WTC11 (cell line): ENCODE results near the gene HOMER1. TPM values are rescaled to one million over a fixed set of nuclear protein-coding genes. Genes with fewer than 3 reads are reported as not detected.

Experiments
- ATAC-seq: fragments of 200-7000 bp; cut with Tn5 transposase; 2 replicates; pipeline ENCODE4 v1.10.0; 2021; ENCODE audit warnings: mild to moderate bottlenecking, moderate library complexity
- CTCF ChIA-PET: fragments of 300-600 bp; sonication (Branson Sonifier 250); formaldehyde crosslinking; loops from one replicate; lab custom pipeline; 2021; ENCODE audit warnings: antibody characterized with exemption; lab: Charles Lee
- POLR2A ChIA-PET: fragments of 350-600 bp; sonication (Branson Sonifier 250); formaldehyde crosslinking; loops from one replicate; lab custom pipeline; 2021; ENCODE audit warnings: antibody characterized with exemption; lab: Charles Lee
- DNase-seq: peaks from one replicate; pipeline ENCODE4 v3.0.0; 2021; ENCODE audit warnings: low spot score
- H3K27ac Mint-ChIP-seq: 2 replicates; pipeline ENCODE4 v1.8.0; 2021; ENCODE audit warnings: mixed read lengths
- H3K27me3 Mint-ChIP-seq: 2 replicates; pipeline ENCODE4 v1.8.0; 2021; ENCODE audit warnings: low read depth, mild to moderate bottlenecking, moderate library complexity, mixed read lengths
- H3K36me3 Mint-ChIP-seq: 2 replicates; pipeline ENCODE4 v1.8.0; 2021; ENCODE audit warnings: mixed read lengths
- H3K4me1 Mint-ChIP-seq: 2 replicates; pipeline ENCODE4 v1.8.0; 2022; ENCODE audit warnings: mixed read lengths
- H3K4me3 Mint-ChIP-seq: 2 replicates; pipeline ENCODE4 v1.8.0; 2021; ENCODE audit warnings: mild to moderate bottlenecking, moderate library complexity, mixed read lengths
- H3K9me3 Mint-ChIP-seq: 2 replicates; pipeline ENCODE4 v1.8.0; 2021; ENCODE audit warnings: mixed read lengths
- CREM ChIP-seq: sonication (generic); formaldehyde crosslinking; IDR thresholded peaks from 2 replicates; pipeline ENCODE4 v1.8.1; 2022; ENCODE audit warnings: mild to moderate bottlenecking, missing genetic modification reagents, moderate library complexity
- E2F5 ChIP-seq: sonication (generic); formaldehyde crosslinking; IDR thresholded peaks from 2 replicates; pipeline ENCODE4 v1.8.1; 2022; ENCODE audit warnings: mild to moderate bottlenecking, moderate library complexity, missing genetic modification reagents
- FOXK1 ChIP-seq: sonication (generic); formaldehyde crosslinking; IDR thresholded peaks from 2 replicates; pipeline ENCODE4 v1.8.0; 2022; ENCODE audit warnings: mild to moderate bottlenecking, moderate library complexity, missing genetic modification reagents
- FOXP1 ChIP-seq: sonication (generic); formaldehyde crosslinking; IDR thresholded peaks from 2 replicates; pipeline ENCODE4 v1.8.0; 2022; ENCODE audit warnings: missing genetic modification reagents, mild to moderate bottlenecking, moderate library complexity, borderline replicate concordance
- NFYB ChIP-seq: sonication (generic); formaldehyde crosslinking; conservative IDR thresholded peaks from 2 replicates; pipeline ENCODE4 v1.8.0; 2022; ENCODE audit warnings: low read depth, missing genetic modification reagents
- NR1H2 ChIP-seq: sonication (generic); formaldehyde crosslinking; IDR thresholded peaks from 2 replicates; pipeline ENCODE4 v1.9.0; 2021; ENCODE audit warnings: mild to moderate bottlenecking, moderate library complexity, missing genetic modification reagents
- SMAD4 ChIP-seq: sonication (generic); formaldehyde crosslinking; IDR thresholded peaks from 2 replicates; pipeline ENCODE4 v1.8.0; 2022; ENCODE audit warnings: mild to moderate bottlenecking, missing genetic modification reagents
- ZNF317 ChIP-seq: sonication (generic); formaldehyde crosslinking; IDR thresholded peaks from 2 replicates; pipeline ENCODE4 v1.8.1; 2023; ENCODE audit warnings: low read depth, mild to moderate bottlenecking, moderate library complexity, missing genetic modification reagents, borderline replicate concordance
- ZNF423 ChIP-seq: fragments of 250-450 bp; sonication (Bioruptor Pico); IDR thresholded peaks from 2 replicates; pipeline ENCODE4 v2.1.2; 2022; ENCODE audit warnings: mild to moderate bottlenecking, moderate library complexity
- ZNF671 ChIP-seq: fragments of 250-450 bp; sonication (Bioruptor Pico); IDR thresholded peaks from 2 replicates; pipeline ENCODE4 v1.8.0; 2021; ENCODE audit warnings: mild to moderate bottlenecking
- total RNA-seq: library from RNA; stranded (reverse); gene quantifications from 3 replicates; pipeline ENCODE4 v1.2.3, GENCODE V29; 2021
- TF ChIP-seq, protein P1 (sequence below): sonication (generic); formaldehyde crosslinking; IDR thresholded peaks from 2 replicates; pipeline ENCODE4 v1.8.0; 2023; ENCODE audit warnings: missing genetic modification reagents, mild to moderate bottlenecking, borderline replicate concordance
- TF ChIP-seq, protein P2 (sequence below): fragments of 250-450 bp; sonication (Bioruptor Pico); IDR thresholded peaks from 2 replicates; pipeline ENCODE4 v2.1.2; 2022; ENCODE audit warnings: mild to moderate bottlenecking, moderate library complexity
- TF ChIP-seq, protein P3 (sequence below): sonication (generic); formaldehyde crosslinking; IDR thresholded peaks from 2 replicates; pipeline ENCODE4 v1.8.1; 2023; ENCODE audit warnings: mild to moderate bottlenecking, missing genetic modification reagents, moderate library complexity
- TF ChIP-seq, protein P4 (sequence below): fragments of 200-600 bp; IDR thresholded peaks from 2 replicates; pipeline ENCODE4 v1.8.0; 2022; ENCODE audit warnings: antibody characterized with exemption

HOMER1 gene
- total RNA-seq, 1 experiment from 2014 or later, result 37.6 TPM

- TF ChIP-seq, protein P1, sequence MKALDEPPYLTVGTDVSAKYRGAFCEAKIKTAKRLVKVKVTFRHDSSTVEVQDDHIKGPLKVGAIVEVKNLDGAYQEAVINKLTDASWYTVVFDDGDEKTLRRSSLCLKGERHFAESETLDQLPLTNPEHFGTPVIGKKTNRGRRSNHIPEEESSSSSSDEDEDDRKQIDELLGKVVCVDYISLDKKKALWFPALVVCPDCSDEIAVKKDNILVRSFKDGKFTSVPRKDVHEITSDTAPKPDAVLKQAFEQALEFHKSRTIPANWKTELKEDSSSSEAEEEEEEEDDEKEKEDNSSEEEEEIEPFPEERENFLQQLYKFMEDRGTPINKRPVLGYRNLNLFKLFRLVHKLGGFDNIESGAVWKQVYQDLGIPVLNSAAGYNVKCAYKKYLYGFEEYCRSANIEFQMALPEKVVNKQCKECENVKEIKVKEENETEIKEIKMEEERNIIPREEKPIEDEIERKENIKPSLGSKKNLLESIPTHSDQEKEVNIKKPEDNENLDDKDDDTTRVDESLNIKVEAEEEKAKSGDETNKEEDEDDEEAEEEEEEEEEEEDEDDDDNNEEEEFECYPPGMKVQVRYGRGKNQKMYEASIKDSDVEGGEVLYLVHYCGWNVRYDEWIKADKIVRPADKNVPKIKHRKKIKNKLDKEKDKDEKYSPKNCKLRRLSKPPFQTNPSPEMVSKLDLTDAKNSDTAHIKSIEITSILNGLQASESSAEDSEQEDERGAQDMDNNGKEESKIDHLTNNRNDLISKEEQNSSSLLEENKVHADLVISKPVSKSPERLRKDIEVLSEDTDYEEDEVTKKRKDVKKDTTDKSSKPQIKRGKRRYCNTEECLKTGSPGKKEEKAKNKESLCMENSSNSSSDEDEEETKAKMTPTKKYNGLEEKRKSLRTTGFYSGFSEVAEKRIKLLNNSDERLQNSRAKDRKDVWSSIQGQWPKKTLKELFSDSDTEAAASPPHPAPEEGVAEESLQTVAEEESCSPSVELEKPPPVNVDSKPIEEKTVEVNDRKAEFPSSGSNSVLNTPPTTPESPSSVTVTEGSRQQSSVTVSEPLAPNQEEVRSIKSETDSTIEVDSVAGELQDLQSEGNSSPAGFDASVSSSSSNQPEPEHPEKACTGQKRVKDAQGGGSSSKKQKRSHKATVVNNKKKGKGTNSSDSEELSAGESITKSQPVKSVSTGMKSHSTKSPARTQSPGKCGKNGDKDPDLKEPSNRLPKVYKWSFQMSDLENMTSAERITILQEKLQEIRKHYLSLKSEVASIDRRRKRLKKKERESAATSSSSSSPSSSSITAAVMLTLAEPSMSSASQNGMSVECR (CRISPR knock-in tag), result no peak
- TF ChIP-seq SMAD4 (CRISPR knock-in tag) (no peak), NFYB (CRISPR knock-in tag) (no peak), FOXP1 (no peak), CREM (no peak), NR1H2 (CRISPR knock-in tag) (no peak), ZNF423 (CRISPR knock-in tag) (no peak), ZNF671 (CRISPR knock-in tag) (no peak), ZNF317 (CRISPR knock-in tag) (no peak), E2F5 (CRISPR knock-in tag) (no peak)
- TF ChIP-seq, protein P2, sequence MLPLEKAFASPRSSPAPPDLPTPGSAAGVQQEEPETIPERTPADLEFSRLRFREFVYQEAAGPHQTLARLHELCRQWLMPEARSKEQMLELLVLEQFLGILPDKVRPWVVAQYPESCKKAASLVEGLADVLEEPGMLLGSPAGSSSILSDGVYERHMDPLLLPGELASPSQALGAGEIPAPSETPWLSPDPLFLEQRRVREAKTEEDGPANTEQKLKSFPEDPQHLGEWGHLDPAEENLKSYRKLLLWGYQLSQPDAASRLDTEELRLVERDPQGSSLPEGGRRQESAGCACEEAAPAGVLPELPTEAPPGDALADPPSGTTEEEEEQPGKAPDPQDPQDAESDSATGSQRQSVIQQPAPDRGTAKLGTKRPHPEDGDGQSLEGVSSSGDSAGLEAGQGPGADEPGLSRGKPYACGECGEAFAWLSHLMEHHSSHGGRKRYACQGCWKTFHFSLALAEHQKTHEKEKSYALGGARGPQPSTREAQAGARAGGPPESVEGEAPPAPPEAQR (CRISPR knock-in tag), result no peak
- TF ChIP-seq, protein P3, sequence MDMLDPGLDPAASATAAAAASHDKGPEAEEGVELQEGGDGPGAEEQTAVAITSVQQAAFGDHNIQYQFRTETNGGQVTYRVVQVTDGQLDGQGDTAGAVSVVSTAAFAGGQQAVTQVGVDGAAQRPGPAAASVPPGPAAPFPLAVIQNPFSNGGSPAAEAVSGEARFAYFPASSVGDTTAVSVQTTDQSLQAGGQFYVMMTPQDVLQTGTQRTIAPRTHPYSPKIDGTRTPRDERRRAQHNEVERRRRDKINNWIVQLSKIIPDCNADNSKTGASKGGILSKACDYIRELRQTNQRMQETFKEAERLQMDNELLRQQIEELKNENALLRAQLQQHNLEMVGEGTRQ (CRISPR knock-in tag), result no peak
Observed at GRCh38 chr5:79471556-79471955, 42.4 kb downstream of the HOMER1 start (continued).

DNA sequence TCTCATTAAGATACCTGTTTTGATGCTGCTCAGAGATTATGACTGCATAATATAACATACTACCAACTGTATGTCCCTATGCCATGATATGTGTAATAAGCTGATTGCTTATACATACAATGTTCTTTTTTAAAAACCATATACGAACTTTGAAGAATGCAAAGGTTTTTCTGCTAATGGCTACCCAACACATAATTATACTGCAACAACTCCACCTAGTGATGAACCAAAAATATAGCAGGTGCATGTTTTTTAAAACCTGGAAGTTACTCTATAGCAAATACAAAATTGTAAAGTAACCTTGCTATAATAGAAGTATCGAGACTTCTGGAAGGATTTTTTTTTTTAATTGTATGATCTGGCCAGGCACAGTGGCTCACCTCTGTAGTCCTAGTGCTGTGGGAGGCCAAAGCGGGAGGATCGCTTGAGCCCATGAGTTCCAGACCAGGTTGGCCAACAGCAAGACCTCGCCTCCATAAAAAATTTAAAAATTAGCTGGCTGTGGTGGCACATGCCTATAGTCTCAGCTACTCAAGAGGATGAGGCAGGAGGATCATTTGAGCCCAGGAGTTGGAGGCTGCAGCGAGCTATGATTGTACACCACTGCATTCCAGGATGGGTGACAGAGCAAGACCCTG, 49.1 kb downstream of the HOMER1 start:
- H3K27ac Mint-ChIP-seq, result no peak overlapping the region
- DNase-seq, result no peak
- peaks cover 26% of the 10 kb centered on the region for H3K4me1 Mint-ChIP-seq
- H3K9me3 Mint-ChIP-seq, result peaks cover 6% of the 10 kb centered on the region; the same call in 1 of the 2 replicates
- CTCF ChIA-PET, result interaction anchor here (0.6 to 1.6 kb wide), 4 partner anchors 8 to 332 kb away, joined by 3 to 5 read pairs (median 3); no protein-coding TSS in a partner anchor
- POLR2A ChIA-PET, result no interaction called here
- no peak for ATAC-seq
- TF ChIP-seq FOXK1 (CRISPR knock-in tag), result no peak
- TF ChIP-seq, protein P4, sequence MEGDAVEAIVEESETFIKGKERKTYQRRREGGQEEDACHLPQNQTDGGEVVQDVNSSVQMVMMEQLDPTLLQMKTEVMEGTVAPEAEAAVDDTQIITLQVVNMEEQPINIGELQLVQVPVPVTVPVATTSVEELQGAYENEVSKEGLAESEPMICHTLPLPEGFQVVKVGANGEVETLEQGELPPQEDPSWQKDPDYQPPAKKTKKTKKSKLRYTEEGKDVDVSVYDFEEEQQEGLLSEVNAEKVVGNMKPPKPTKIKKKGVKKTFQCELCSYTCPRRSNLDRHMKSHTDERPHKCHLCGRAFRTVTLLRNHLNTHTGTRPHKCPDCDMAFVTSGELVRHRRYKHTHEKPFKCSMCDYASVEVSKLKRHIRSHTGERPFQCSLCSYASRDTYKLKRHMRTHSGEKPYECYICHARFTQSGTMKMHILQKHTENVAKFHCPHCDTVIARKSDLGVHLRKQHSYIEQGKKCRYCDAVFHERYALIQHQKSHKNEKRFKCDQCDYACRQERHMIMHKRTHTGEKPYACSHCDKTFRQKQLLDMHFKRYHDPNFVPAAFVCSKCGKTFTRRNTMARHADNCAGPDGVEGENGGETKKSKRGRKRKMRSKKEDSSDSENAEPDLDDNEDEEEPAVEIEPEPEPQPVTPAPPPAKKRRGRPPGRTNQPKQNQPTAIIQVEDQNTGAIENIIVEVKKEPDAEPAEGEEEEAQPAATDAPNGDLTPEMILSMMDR, result peak; percentile 53
- H3K27me3 Mint-ChIP-seq, result no peaks in the 10 kb centered on the region
- H3K4me3 Mint-ChIP-seq, result no peak overlapping the region
- no peaks in the 10 kb centered on the region; the same call in 1 of the 2 replicates for H3K36me3 Mint-ChIP-seq
